ENCODE measurements around the gene KLF18.
"Not testable (repeated sequence)": the region's sequence is repeated elsewhere in the genome, so short reads cannot be mapped to it uniquely, and the experiment has no call there.

KLF18 gene

DNA sequence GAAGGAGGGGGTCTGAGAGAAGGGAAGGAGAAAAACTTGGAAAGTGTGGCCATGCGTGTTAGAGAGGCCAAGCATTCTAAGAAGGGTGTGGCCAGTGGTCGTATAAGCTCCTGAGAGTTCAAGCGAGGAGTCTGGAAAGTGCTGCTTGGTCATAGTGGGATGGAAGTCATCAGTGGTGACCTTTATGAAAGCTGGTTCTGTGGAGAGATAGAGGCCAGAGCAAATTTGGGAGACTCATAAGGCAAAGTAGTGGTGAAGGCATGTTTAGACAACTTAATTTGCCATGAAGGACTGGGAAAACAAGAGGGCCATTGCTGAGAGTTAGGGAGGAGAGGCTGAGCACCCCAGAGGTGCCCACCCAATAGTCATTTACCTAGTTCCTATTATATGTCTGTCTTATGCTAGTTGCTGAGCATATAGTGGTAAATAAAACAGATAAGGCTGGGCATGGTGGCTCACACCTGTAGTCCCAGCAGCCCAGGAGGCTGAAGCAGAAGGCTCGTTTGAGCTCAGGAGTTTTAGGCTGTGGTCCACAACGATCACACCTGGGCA is 21.0 kb downstream of the KLF18 start:
- DNase-seq (ENCODE audit: low read depth in 2 of 2) = no peak

DNA sequence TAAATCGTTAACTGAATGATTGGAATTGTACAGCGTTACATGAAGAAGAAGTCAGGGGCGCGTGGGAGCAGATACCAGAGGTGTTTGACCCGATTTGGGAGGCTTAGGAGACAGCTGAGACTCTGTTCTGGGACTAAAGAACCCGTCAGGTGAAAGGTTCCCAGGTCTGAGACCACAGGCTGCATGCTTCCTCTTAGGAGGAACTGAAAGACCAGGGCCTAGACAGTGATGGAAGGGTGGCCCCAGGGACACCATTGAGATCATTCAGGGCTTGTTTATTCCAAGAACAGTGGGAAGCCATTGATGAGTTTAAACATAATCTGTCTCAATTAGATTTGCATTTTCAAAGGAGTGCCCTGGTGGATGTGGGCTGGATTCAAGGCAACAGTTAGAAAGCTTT is 21.9 kb downstream of the KLF18 start:
- DNase-seq (ENCODE audit: low read depth in 2 of 2) = no peak

DNA sequence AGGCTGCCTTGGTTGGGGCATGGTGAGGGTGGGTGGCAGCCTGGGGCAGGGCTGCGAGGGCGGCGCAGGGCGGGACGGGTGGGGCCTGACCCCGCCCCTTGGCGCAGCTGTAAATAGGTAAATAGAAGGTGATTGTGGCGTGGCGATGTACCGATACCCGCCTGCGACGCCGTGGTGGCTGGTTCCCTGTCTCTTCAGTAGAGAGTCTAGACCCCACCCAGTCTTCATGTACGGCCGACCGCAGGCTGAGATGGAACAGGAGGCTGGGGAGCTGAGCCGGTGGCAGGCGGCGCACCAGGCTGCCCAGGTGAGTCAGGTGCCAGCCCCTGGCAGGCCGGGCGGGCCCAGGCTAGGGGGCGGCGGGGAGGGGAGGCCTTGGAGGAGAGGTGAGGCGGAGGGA is 22.7 kb downstream of the KLF18 start, which contains the start of gene KLF17:
Gene KLF17 (plus strand): TSS at position 140 of the 400 bp plus-strand sequence. CDS start 87 bp downstream, at position 227.
- no peak for DNase-seq (ENCODE audit: low read depth in 2 of 2)

DNA sequence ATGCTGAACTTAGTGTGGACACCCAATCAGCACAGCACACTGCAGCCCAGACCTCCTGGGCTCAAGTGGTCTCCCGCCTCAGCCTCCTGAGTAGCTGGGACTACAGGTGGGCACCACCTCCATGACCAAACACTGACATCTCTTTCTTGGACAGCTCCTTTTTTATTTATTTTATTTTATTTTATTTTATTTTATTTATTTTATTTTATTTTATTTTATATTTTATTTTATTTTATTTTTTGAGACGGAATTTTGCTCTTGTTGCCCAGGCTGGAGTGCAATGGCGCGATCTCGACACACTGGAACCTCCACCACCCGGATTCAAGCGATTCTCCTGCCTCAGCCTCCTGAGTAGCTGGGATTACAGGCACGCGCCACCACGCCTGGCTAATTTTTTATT is 24.2 kb downstream of the KLF18 start:
- DNase-seq (ENCODE audit: low read depth in 2 of 2) = not testable (repeated sequence)

- DNase-seq (ENCODE audit: low read depth in 2 of 2) = no peak
Observed at GRCh38 chr1:44114098-44114497, 27.3 kb downstream of the KLF18 start.

DNA sequence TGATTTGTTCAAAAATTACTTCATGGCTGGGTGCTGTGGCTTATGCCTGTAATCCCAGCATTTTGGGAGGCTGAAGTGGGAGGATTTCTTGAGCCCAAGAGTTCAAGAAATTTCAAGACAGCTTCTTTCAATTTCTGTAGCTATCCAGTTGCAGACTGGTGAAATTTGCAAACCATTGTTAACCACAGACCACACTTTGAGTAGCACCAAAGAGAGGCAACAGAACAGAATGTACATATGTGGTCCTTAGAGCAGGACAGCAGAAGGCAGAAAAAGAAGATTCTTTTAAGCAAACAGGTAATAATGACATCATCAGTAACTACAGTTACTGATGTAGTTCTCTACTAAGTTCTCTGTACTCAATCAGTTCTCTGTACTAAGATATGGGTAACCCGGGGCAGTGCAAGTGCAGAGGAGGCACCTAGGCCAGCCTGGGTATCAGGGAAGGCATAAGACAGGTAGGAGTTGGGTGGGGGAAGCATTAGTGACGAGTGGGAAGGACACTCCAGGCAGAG is 28.3 kb downstream of the KLF18 start:
- DNase-seq (ENCODE audit: low read depth in 2 of 2) = no peak

- no peak for DNase-seq (ENCODE audit: low read depth in 2 of 2)
Observed at GRCh38 chr1:44112486-44112885, 28.9 kb downstream of the KLF18 start.

- no peak for DNase-seq (ENCODE audit: low read depth in 2 of 2)
Observed at GRCh38 chr1:44111861-44112260, 29.6 kb downstream of the KLF18 start.

GRCh38 chr1:44110916-44111315 is 30.5 kb downstream of the KLF18 start:
- DNase-seq (ENCODE audit: low read depth in 2 of 2) = no peak

GRCh38 chr1:44108971-44109370 is 32.5 kb downstream of the KLF18 start:
- no peak for DNase-seq (ENCODE audit: low read depth in 2 of 2)

DNA sequence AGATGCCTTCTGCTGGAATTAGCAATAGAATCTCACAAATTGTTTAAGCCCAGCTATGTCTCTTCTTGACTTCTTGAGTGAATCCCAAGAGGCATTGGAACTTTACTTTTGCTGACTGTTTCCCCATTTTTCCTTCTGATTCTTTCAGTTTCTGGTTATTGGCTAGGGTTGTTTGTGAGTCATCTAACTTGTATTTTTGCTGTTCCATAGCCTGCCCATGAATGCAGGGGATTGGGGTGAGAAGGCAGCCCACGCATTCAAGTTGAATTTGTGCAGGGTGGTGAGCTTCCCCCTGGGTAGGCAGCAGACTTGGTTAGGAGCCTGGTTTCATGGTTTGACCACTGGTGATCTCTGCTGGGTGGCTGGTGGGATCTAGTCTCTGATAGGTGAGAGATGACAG is 33.2 kb downstream of the KLF18 start:
- DNase-seq (ENCODE audit: low read depth in 2 of 2) = no peak

DNA sequence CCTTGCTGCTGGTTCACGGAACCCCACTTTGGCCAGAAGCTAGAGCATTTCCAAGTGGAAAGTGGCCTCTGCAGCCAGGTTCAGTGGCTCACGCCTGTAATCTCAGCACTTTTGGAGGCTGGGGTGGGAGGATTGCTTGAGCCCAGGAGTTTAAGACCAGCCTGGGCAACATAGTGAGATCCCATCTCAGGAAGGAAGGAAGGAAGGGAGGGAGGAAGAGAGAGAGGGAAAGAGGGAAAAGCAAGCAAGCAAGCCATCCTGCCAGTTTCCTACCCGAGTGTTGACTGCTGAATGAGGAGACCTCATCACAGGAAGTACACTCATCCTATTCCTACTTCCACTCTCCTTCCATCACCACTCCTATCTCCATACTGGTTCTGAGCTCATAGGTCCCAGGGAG is 35.6 kb downstream of the KLF18 start:
- DNase-seq (ENCODE audit: low read depth in 2 of 2) = no peak

GRCh38 chr1:44103270-44104131 is 37.9 kb downstream of the KLF18 start:
- no peak for DNase-seq (ENCODE audit: low read depth in 2 of 2)

- DNase-seq (ENCODE audit: low read depth in 2 of 2) = no peak
Observed at GRCh38 chr1:44101328-44101727, 40.1 kb downstream of the KLF18 start.

GRCh38 chr1:44100183-44100868 is 41.1 kb downstream of the KLF18 start:
- no peak for DNase-seq (ENCODE audit: low read depth in 2 of 2)

DNA sequence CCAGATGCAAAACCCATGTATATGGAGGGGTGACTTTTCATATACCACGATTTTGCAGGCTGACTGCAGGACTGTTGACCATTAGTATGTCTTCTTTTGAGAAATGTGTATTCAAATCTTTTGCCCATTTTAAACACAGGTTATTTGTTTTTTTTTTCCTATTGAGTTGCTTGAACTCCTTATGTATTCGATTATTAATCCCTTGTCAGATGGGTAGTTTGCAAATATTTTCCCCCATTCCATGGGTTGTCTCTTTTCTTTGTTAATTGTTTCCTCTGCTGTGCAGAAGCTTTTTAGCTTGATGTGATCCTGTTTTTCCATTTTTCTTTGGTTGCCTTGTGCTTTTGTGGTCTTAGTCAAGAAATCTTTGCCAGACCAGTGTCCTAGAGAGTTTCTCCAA is 47.4 kb downstream of the KLF18 start:
- DNase-seq (ENCODE audit: low read depth in 2 of 2) = no peak

- no peak for DNase-seq (ENCODE audit: low read depth in 2 of 2)
Observed at GRCh38 chr1:44090429-44091252, 50.8 kb downstream of the KLF18 start.

GRCh38 chr1:44089371-44090048 is 51.9 kb downstream of the KLF18 start:
- no peak for DNase-seq (ENCODE audit: low read depth in 2 of 2)

All from stimulated activated CD4-positive, alpha-beta T cell treated with anti-CD3 and anti-CD28 coated beads, Interleukin-1b, Interleukin-23, amount 100 ng/mL, for 4 hours (primary cell).